T-helper 2 cell (primary cell): ENCODE data around the gene DHRSX.

ENCODE experiments used
- DNase-seq, 5 experiments: peaks; one replicate each; pipeline versions ENCODE4 v3.0.0 to v3.0.0-alpha.2; 2012 to 2022

DHRSX gene

DNA sequence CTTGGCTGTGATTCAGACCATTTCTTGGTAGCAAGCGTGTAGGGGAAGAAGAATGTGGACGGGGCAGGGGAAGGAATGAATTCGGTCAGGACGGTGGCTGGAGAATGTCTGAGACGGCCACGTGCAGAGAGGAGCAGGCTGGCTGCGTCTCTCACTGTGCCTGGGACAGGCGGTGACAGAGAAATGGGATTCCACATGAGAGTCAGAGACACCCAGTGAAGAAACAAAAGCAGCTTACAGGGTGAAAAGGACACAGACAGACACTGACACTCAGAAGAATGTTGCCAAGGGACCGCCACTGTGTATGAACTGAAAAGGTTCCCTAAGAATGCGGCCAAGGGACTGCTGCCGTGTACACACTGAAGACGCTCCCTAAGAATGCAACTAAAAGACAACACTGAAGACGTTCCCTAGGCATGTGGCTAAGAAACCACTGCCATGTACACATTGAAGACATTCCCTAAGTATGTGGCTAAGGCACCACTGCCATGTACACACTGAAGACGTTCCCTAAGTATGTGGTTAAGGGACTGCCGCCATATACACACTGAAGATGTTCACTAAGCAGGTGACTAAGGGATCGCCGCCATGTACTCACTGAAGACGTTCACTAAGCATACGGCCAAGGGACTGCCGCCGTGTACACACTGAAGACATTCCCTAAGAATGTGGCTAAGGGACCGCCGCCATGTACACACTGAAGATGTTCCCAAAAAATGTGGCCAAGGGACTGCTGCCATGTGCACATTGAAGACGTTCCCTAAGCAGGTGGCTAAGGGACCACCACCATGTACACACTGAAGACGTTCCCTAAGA is 49.1 kb downstream of the DHRSX start:
- no peak for DNase-seq

DNA sequence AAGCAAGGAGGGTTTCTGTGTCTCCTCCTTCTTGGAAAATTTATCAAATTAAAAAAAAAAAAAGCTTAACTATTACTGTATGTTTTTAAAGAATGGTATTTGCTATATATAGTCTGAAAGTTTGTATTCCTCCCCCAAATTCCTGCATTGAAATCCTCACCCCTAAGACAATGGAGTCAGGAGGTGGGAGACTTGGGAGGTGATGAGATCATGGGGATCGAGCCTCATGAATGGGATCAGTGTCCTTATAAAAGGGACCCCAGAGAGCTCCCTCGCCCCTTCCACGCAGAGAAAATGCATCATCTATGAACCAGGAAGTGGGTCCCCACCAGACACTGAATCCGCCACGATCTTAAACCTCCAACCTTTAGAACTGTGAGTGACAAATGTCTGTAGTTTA is 50.1 kb downstream of the DHRSX start:
- DNase-seq, result no peak

DNA sequence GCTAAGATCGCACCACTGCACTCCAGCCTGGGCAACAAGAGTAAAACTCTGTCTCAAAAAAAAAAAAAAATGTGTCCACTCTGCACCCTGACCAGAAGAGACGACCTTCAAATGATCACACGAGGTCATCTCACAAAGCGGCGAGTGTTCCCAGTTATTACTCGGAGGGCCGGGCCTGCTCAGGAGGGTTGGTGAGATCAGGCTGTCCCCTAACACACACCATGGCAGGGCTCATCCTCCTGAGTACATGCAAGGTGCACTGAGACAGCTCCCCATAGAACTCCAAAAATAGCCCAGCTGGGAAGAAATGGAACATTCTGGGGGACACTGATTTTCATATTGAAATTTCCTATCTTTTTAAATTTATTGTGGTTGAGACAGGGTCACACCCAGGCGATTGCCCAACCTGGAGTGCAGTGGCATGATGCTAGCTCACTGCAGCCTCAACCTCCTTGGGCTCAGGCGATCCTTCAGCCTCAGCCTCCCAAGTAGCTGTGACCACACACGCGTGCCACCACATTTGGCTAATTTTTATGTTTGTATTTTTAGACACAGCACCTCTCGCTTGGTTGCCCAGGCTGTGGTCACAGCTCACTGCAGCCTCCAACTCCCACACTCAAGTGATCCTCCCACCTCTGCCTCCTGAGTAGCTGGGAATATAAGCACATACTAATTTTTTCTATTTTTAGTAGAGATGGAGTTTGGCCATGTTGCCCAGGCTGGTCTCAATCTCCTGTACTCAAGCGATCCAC is 51.5 kb downstream of the DHRSX start:
- DNase-seq, result no peak

DNA sequence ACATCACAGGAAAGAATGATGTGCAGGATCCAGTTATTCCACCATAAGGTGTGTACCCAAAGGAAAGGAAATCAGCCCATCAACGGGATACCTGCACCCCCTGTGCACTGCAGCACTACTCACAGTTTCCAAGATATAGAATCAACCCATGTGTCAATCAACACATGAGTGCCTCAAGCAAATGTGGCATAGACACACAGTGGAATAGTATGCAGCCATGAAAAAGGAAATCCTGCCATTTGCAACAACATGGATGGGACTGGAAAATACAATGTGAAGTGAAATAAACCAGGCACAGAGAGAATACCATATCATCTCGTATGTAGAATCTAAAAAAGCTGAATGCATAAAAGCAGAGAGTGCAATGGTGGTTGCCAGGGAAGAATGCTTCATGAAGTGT is 53.3 kb downstream of the DHRSX start:
- no peak for DNase-seq

DNA sequence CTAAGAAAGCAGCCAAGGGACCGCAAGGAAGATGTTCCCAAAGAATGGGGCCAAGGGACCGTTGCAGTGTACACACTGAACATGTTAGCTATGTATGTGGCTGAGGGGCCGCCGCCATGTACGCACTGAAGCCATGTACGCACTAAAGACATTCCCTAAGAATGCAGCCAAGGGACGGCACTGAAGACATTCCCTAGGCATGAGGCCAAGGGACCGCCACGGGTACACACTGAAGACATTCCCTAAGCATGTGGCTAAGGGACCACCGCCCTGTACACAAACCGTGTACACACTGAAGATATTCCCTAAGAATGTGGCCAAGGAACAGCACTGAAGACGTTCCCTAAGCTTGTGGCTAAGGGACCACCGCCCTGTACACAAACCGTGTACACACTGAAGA is 54.0 kb downstream of the DHRSX start:
- DNase-seq, result no peak

DNA sequence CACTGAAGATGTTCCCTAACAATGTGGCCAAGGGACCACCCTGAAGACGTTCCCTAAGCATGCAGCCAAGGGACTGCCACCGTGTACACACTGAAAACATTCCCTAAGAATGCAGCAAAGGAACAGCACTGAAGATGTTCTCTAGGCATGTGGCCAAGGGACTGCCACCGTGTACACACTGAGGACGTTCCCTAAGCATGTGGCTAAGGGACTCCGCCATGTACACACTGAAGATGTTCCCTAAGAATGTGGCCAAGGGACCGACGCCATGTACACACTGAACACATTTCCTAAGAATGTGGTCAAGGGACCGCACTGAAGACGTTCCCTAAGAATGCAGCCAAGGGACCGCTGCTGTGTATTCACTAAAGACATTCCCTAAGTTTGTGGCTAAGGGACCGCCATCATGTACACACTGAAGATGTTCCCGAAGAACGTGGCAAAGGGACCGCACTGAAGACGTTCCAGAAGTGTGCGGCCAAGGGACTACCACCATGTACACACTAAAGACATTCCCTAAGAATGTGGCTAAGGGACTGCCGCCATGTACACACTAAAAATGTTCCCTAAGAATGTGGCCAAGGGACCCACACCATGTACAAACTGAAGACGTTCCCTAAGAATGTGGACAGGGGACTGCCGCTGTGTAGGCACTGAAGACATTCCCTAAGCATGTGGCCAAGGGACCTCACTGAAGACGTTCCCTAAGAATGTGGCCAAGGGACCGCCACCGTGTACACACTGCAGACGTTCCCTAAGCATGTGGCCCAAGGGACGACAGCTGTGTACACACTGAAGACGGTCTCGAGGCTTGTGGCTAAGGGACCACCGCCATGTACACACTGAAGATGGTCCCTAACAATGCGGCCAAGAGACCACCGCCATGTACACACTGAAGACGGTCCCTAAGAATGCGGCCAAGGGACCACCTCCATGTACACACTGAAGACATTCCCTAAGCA is 54.8 kb downstream of the DHRSX start:
- DNase-seq, result no peak

DNA sequence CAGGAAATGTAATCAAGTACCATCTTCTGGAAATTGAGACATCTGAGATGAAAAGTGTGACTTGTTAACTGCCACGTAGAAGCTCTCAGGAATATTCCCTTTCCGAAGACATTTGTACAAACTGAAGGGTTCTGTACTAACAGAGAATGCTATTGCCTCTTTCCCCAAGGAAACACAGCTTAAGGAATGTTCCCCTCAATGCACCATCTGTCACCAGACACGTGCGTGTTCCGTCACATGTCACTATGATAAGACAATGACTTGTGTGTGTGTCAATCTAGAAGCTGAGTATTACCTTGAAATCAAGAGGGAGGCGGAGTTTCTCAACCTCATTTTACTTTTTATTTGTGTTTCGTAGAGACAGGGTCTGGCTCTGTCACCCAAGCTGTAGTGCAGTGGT is 58.1 kb downstream of the DHRSX start:
- DNase-seq, result no peak

DNA sequence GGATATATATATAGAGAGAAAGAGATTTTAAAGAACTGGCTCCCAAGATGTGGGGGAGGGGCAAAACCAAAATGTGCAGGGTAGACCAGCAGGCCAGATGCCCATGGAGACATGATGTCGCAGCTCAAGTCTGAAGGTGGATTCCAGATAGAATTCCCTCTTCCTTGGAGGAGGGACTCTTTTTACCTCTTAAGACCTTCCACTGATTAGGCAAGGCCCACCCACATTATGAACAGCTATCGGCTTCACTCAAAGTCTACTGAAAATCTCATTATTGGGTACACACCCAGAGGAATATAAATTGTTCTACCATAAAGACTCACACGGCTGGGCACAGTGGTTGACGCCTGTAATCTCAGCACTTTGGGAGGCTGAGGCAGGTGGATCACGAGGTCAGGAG is 59.3 kb downstream of the DHRSX start:
- no peak for DNase-seq

DNA sequence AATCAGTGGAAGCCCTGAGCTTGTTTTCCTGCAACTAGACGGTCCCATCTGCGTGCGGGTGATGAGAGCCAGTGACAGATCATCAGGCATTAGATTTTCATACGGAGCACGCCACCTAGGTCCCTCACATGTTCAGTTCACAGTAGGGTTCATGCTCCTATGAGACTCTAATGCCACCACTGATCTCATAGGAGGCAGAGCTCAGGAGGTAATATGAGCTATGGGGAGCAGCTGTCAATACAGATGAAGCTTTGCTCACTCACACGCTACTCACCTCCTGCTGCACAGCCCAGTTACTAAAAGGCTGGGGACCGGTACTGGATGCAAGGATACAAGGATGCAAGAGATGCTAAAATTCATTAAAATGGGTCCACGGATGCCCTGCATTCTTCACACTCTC is 61.2 kb downstream of the DHRSX start:
- DNase-seq, result no peak

DNA sequence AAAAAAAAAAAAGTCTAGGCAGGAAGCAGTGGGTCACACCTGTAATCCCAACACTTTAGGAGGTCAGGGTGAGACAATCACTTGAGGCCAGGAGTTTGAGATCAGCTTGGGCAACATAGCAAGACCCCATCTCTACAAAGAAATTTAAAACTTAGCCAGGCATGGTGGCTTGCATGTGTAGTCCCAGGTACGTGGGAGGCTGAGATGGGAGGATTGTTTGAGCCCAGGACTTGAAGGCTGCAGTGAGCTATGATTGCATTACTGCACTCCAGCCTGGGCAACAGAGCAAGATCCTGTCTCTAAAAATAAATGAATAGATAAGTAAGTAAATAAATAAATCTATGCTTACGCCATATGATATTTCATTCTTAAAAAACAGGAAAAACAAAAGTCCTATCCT is 65.3 kb downstream of the DHRSX start:
- no peak for DNase-seq

DNA sequence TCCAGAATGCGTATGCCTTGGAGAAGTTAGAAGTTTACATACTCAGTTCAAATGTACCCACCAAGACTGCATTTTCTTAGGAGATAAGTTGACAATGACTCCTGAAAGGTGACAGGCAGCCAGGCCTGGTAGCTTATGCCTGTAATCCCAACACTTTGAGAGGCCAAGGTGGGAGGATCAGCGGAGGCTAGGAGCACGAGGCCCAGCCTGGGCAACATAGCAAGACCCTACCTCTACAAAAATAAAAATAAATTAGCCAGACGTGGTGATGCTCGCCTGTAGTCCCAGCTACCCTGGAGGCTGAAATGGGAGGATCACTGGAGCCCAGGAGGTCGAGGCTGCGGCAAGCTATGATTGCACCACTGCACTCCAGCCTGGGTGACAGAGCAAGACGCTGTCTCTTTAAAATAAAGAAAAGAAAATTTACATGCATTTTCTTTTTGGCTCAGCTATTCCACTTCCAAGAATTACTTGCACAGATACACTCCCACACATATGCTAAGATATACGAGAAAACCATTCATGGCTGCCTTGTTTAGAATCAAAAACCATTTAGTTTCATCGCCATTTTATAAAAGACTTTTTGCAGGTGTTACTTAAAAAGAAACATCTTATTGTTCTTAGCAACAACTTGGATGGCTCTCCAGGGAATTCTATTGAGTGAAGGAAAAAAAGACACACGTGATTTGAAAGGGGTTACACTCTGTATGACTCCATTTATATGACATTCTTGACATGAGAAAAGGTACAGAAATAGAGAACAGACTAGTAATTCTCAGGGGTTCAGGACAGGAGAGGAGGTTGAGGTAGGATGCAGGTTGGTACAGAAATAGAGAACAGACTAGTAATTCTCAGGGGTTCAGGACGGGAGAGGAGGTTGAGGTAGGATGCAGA is 66.3 kb downstream of the DHRSX start:
- DNase-seq, result no peak

DNA sequence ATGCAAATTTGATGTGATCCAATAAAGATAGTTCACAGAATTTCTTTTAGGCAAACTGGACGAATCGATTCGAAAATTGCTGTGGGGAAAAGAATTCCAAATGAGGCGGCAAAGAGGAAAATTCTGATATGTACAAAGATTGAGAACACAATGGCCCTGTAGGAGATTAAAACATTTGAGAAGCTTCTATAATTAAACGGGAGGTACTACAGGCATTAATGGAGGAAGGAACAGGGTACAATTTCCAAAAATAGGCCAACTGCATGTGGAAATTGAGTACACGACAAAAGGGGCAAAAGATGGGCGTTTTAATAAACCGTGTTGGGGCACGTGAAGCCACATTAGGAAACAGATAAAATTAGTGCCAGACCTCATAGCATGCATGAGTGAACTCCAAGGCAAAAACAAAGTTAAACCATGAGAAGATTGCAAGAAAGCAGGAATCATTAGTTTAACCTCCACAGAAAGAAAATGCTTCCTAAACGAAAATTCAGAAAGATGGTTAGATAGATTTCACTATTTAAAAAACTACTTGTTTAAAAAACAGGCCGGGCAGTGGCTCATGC is 68.4 kb downstream of the DHRSX start:
- DNase-seq, result no peak

DNA sequence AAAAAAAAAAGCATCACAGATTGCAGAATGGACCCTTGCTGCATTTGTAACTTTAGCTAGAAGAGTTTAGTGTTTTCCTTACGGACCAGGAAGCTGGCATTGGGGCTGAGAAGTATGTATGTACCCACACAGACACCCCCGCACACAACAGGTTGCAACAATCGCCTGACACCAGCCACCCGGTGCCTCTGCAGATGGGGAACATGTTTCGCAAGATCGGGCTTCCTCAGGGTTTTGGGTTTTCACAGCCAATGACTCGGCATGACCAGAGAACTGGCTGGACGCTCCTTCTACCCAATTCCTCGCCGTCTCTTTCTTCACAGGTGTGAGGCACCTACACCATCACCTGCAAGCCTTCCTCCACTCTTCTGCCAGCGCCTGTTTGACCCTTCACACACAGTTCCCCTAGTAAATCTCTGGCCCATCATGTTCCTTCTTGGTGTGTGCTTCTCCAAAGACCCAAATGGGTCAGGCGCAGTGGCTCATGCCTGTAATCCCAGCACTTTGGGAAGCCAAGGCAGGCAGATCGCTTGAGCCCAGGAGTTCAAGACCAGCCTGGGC is 70.4 kb downstream of the DHRSX start:
- DNase-seq, result no peak

DNA sequence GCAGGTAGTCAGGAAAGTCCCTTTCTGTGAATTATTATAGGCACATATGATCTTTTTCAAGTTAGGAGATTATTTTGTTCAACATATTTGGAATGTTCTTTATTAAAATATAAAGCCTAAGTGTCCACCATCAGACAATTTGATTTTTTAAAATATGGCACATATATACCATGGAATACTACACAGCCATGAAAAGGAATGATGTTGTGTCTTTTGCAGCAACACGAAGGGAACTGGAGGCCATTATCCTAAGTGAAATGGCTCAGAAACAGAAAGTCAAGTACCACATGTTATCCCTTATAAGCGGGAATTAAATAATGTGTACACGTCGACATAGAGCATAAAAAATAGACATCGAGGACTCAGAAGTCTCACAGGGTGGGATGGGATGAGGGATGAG is 73.0 kb downstream of the DHRSX start:
- no peak for DNase-seq

DNA sequence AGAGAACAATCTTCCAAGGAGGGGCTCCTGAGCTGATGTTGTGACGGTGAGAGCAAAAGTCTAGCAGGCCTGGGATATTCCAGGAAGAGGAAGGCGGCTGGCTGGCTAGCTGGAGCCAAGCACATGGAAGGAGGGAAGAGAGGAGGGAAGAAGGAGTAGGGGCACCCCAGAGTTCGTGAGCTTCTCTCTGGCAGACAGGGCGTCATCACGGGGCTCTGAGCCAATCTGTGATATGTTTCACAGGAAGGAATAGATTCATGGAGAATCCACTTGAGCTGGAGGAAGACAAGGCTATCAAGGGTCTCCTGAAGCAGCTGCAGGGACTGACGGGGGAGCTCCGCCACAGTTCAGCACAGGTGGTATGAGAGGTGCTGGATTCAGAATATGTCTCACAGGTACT is 73.6 kb downstream of the DHRSX start:
- DNase-seq, result no peak

DNA sequence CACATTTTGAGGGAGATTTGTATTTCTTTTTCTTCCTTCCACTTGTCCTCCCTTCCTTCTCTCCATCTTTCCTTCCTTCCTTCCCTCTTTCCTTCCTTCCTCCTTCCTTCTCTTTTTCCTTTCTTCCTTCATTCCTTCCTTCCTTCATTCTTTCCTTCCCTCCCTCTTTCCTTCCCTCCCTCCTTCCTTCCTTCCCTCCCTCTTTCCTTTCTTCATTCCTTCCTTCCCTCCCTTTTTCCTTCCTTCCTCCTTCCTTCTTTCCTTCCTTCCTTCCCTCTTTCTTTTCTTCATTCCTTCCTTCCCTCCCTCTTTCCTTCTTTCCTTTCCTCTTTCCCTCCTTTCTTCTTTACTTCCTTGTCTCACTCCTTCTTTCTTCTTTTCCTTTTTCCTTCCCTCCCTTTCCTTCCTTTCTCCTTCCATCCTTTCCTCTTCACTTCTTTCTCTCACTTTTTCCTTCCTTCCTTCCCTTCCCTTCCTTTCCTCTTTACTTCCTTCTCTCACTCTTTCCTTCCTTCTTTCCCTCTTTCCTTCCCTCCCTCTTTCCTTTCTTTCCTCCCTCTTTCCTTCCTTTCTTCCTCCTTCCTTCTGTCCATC is 74.4 kb downstream of the DHRSX start:
- DNase-seq, result no peak

DNA sequence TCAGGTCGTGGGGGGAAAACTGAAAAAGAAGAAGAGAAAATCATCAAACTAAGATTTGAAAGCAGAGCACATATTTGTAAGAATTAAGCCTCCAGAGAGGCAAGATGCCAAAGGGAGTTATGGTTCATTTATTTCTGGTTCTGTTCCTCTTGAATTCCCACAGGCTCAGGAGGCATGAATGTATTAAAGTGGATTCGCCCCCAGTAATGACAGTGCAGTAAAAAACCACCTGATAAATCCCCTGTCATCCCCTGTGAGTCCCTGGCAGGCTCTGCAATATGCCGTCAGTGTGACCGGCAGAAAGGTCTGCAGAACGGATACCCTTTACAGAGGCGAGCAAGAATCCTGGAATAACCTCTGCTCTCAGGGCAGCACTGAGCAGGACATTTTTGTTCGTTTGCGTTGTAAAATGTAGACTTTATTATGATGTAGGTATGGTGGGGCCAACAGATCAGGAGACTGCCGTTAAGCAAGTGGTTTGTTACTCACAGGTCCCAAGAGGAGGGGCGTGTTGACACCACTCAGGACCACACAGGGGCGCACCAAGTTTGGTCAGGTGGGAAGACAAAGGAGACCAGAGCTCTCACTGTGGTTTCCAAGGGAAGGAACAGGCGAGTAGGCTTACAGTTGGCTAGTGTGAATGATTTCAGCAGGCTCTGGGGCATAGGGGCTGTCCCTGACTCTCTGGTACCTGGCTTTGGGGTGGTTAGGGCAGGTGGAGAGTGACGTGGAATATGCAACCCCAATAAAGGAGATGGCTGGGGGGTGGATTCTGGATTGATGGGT is 75.3 kb downstream of the DHRSX start:
- no peak for DNase-seq

DNA sequence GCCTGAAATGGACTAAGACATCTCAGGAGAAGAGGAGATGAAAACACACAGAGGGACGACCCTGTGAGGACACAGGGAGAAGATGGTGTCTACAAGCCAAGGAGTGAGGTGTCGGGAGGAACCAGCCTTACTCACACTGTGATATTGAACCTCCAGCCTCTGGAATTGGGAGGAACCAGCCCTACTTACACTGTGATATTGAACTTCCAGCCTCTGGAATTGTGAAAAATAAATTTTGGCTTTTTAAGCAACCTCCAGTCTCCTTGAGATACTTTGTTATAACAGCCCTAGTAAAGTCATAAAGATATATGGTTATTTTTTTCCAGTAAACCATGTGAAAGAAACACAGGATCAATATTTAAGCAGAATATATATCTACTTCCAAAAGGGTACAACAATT is 76.5 kb downstream of the DHRSX start:
- no peak for DNase-seq

DNA sequence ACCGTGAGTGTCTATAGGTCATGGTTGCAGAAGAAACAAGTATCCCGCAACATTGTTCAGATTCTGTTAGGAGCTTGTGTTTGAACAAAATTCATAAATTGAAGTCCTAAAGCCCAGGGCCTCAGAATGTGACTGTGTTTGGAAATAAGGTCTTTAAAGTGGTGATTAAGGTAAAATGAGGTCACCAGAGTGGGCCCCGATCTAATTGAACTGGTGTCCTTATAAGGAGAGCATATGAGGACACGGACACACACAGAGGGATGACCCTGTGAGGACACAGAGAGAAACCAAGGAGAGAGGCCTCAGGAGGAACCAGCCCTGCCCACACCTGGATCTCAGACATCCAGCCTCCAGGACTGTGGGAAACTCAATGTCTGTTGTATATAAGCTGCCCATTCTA is 76.9 kb downstream of the DHRSX start:
- DNase-seq, result no peak

DNA sequence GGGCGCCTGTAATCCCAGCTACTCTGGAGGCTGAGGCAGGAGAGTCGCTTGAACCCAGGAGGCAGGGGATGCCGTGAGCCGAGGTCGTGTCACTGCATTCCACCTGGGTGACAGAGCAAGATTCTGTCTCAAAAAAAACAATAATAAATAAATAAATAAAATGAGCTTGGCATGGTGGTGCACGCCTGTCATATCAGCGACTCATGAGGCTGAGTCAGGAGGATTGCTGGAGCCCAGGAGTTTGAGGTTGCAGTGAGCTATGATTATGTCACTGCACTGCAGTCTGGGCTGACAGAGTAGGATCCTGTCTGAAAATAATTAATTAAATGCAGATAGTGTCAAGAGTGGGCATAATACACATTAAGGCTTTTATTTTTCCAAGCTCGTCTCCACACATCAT is 77.5 kb downstream of the DHRSX start:
- DNase-seq, result no peak
